ENCODE results near the gene CCDC27. TPM values are rescaled to one million over a fixed set of nuclear protein-coding genes. Genes with fewer than 3 reads are reported as not detected.

CCDC27 gene
- total RNA-seq, 6 experiments from 2014 or later, result not detected

DNA sequence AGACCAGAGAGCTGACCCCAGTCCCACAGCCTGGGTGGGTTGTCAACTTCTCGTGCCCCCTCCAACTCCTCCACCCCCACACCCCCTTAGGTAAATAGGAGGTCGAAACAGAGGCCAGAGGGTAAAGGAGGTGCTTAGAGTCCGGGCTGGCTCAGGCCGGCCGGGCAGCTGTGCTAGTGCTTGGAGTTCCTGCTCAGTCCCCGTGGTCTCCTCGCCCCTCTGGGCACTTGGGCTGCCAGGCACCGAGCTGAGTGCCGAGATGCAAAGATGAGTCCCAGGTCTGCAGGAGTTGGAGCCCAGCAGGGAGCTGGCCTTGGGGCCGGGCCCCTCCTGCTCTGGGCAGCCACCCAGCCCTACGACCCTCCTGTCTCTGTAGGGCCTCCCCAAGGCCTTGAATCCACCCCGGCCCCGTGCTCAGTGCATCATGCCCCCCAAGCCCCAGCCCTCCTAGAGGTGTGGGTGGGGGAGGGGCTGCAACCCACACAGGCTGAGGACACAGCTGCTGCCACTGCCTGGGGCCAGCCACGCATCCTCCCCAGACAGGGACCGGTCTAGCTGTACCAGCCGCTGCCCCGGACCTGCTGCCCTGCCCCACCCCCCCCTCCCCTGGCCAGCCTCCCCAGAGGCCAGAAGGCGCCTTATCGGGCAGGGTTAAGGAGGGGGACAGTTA is 22.2 kb downstream of the CCDC27 start:
- H3K4me3 Mint-ChIP-seq, result no peak overlapping the region

DNA sequence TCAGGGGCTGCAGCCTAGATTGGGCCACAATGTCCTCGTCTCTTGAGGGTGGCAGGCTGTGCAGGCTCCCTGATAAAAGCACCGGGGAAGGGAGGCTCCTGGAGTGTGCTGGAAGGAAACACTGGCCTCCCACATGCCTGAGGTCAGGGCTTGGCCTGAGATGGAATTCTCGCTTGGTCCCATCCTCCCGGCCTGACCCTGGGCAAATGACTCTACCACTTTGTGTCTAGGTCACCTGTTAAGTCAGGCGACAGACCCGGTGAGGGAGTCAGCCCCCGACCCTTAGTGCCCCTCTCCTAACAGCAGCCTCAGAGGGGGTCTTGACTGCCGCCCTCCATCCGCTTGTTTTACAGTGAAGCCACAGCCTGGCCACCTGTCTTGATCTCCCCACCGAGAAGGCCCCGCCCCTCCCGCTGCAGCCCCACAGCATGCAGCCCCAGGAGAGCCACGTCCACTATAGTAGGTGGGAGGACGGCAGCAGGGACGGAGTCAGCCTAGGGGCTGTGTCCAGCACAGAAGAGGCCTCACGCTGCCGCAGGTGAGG is 22.8 kb downstream of the CCDC27 start:
- Mint-ChIP-seq H3K4me1 (ENCODE audit: low read depth) (peaks cover 4% of the 10 kb centered on the region; the same call in 1 of the 2 replicates), H3K36me3 (ENCODE audit: low read depth) (peaks cover 5% of the 10 kb centered on the region), H3K27ac (no peak overlapping the region), H3K27me3 (ENCODE audit: insufficient read depth) (peaks cover 13% of the 10 kb centered on the region), H3K4me3 (no peak overlapping the region), H3K9me3 (no peaks in the 10 kb centered on the region)
- DNase-seq, result no peak
- no peak for TF ChIP-seq CTCF (IDR thresholded peaks at IDR 0.05)

More for the DNA sequence above, 22.2 kb downstream of the CCDC27 start:
- Mint-ChIP-seq H3K36me3 (ENCODE audit: low read depth) (no peaks in the 10 kb centered on the region), H3K4me1 (ENCODE audit: low read depth) (peaks cover 4% of the 10 kb centered on the region; the same call in 1 of the 2 replicates), H3K27me3 (ENCODE audit: insufficient read depth) (peaks cover 17% of the 10 kb centered on the region), H3K27ac (no peak overlapping the region), H3K9me3 (no peaks in the 10 kb centered on the region)
- no peak for TF ChIP-seq CTCF (IDR thresholded peaks at IDR 0.05)
- DNase-seq, result no peak

DNA sequence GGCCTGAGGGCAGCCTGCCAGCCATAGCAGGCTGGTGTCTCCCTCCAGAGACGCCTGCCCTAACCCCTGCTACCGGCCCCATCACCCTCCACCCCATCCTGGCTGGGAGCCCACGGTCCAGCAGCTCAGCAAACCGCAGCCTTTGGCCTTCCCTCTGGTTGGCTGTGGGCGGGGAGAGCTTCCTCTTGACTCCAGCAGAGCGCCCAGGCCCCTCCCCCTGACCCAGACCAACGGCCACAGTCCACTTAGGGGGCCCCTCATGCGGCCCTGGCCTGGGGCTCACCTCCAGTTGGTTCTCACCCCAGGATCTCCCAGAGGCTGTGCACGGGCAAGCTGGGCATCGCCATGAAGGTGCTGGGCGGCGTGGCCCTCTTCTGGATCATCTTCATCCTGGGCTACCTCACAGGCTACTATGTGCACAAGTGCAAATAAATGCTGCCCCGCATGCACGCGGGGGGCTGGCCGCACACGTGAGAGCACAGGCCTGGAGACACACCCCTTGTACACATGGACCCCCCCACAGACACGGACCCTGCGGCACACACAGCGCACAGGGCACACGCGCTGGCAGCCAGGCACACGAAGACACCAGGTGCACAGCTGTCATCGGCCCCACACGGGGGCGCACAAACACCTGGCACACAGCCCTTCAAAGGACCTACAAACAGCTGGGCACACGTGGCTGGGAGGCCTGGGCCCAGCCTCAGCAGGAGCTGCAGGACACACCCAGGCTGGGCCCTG is 23.4 kb downstream of the CCDC27 start:
- no peak overlapping the region for H3K4me3 Mint-ChIP-seq
- DNase-seq, result no peak
- peaks cover 11% of the 10 kb centered on the region for H3K36me3 Mint-ChIP-seq (ENCODE audit: low read depth)
- H3K9me3 Mint-ChIP-seq, result no peaks in the 10 kb centered on the region
- no peak overlapping the region for H3K27ac Mint-ChIP-seq
- peaks cover 9% of the 10 kb centered on the region for H3K27me3 Mint-ChIP-seq (ENCODE audit: insufficient read depth)
- peak; percentile 49; the same call in 1 of the 2 replicates for TF ChIP-seq CTCF (IDR thresholded peaks at IDR 0.05)
- peaks cover 4% of the 10 kb centered on the region; the same call in 1 of the 2 replicates for H3K4me1 Mint-ChIP-seq (ENCODE audit: low read depth)

DNA sequence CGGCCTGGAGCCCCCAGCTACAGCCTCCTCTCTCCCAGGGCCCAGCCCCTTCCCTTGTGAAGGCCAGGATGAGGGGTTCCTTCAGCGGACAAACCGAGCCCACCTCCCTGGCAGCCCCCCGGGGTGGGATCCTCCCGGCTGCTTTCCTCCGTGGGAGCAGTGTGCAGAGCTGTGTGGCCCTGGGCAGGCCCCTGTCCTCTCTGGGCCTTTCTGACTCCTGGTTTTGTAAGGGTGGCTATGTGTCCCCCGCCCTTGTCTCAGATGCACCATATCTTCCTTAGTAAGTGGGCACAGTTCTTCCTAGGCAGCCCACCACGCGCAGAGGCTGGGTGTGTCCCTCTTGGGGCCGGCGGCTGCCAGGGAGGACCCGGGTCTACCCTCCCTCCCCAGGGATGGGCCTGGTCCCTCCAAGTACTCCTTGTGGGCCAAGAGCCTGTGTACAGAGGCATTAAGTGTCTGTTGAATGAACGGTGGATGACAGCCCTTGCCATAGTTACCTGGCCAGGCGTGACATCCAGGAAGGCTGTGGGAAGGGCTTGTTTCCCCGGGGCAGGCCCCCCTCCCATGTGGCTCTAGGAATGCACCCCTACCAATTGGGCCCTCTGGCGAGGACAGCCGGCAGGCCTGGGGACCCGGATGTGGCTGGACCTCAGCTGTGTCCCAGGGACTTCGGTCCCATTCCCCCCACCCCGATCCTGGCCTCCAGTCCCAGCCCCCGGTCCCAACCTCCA is 24.1 kb downstream of the CCDC27 start:
- no peak overlapping the region for H3K27ac Mint-ChIP-seq
- H3K27me3 Mint-ChIP-seq (ENCODE audit: insufficient read depth), result peaks cover 3% of the 10 kb centered on the region
- H3K4me3 Mint-ChIP-seq, result no peak overlapping the region
- DNase-seq, result no peak
- H3K9me3 Mint-ChIP-seq, result no peaks in the 10 kb centered on the region
- H3K4me1 Mint-ChIP-seq (ENCODE audit: low read depth), result peaks cover 4% of the 10 kb centered on the region; the same call in 1 of the 2 replicates
- H3K36me3 Mint-ChIP-seq (ENCODE audit: low read depth), result peaks cover 11% of the 10 kb centered on the region
- TF ChIP-seq CTCF (IDR thresholded peaks at IDR 0.05), result no peak

GRCh38 chr1:3777078-3777547 is 24.9 kb downstream of the CCDC27 start:
- DNase-seq, result no peak
- H3K4me1 Mint-ChIP-seq (ENCODE audit: low read depth), result peaks cover 4% of the 10 kb centered on the region; the same call in 1 of the 2 replicates
- no peak overlapping the region for H3K27ac Mint-ChIP-seq
- peaks cover 11% of the 10 kb centered on the region for H3K36me3 Mint-ChIP-seq (ENCODE audit: low read depth)
- TF ChIP-seq CTCF (IDR thresholded peaks at IDR 0.05), result no peak
- no peaks in the 10 kb centered on the region for H3K9me3 Mint-ChIP-seq
- peaks cover 1% of the 10 kb centered on the region for H3K27me3 Mint-ChIP-seq (ENCODE audit: insufficient read depth)
- no peak overlapping the region for H3K4me3 Mint-ChIP-seq
